HepG2 (cell line): Measurements from ENCODE around the gene PTPN12. TPM values are rescaled to one million over a fixed set of nuclear protein-coding genes. Genes with fewer than 3 reads are reported as not detected.
A peak's percentile ranks its signal among the peaks of the same experiment; 100 is the strongest.

Source experiments
- ARID2 ChIP-seq: sonication (generic); formaldehyde crosslinking; IDR thresholded peaks from 2 replicates; pipeline ENCODE4 v1.8.1; 2022; ENCODE audit warnings: mild to moderate bottlenecking, missing genetic modification reagents, borderline replicate concordance
- GTF2F1 ChIP-seq: fragments of 150-350 bp; IDR thresholded peaks from 2 replicates; pipeline ENCODE4 v1.6.1; 2014; ENCODE audit warnings: low read length
- HNF4G ChIP-seq, 2 experiments: sonication (generic) in 1 of 2; formaldehyde crosslinking in 1 of 2; IDR thresholded peaks; 2 replicates each; pipeline versions ENCODE4 v1.4.0 to v1.6.1; 2011 to 2020; ENCODE audit warnings: borderline replicate concordance in 2 of 2, low read depth in 2 of 2, mild to moderate bottlenecking in 2 of 2, low read length in 1 of 2, missing genetic modification reagents in 1 of 2, moderate library complexity in 1 of 2
- HNRNPLL ChIP-seq: fragments of 200-400 bp; formaldehyde crosslinking; IDR thresholded peaks from 2 replicates; pipeline ENCODE4 v1.6.1; 2017; ENCODE audit warnings: mild to moderate bottlenecking, low read depth, low read length; ENCODE audit not compliant: poor library complexity, severe bottlenecking
- HOXA5 ChIP-seq: sonication (generic); formaldehyde crosslinking; IDR thresholded peaks from 2 replicates; pipeline ENCODE4 v1.4.0; 2020; ENCODE audit warnings: missing genetic modification reagents
- IRX3 ChIP-seq: sonication (generic); formaldehyde crosslinking; IDR thresholded peaks from 2 replicates; pipeline ENCODE4 v1.8.1; 2023; ENCODE audit warnings: mild to moderate bottlenecking, low read depth, missing genetic modification reagents, borderline replicate concordance
- KIAA2018 ChIP-seq: sonication (generic); formaldehyde crosslinking; IDR thresholded peaks from 2 replicates; pipeline ENCODE4 v1.5.0; 2020; ENCODE audit warnings: mild to moderate bottlenecking, missing genetic modification reagents, borderline replicate concordance
- MLXIP ChIP-seq: sonication (generic); formaldehyde crosslinking; IDR thresholded peaks from 2 replicates; pipeline ENCODE4 v1.9.0; 2021; ENCODE audit warnings: missing genetic modification reagents, borderline replicate concordance
- RFXANK ChIP-seq: IDR thresholded peaks from 2 replicates; pipeline ENCODE4 v1.6.1; 2016
- XRCC5 ChIP-seq: fragments of 200-400 bp; formaldehyde crosslinking; optimal IDR thresholded peaks from 2 replicates; pipeline ENCODE3; 2017; ENCODE audit warnings: mild to moderate bottlenecking, low read length
- ZBTB21 ChIP-seq: sonication (generic); formaldehyde crosslinking; IDR thresholded peaks from 2 replicates; pipeline ENCODE4 v1.4.0; 2020; ENCODE audit warnings: missing genetic modification reagents
- ZNF264 ChIP-seq: sonication (generic); formaldehyde crosslinking; IDR thresholded peaks from 2 replicates; pipeline ENCODE4 v1.4.0; 2020; ENCODE audit warnings: missing genetic modification reagents
- ZNF34 ChIP-seq: sonication (generic); formaldehyde crosslinking; IDR thresholded peaks from 2 replicates; pipeline ENCODE4 v1.4.0; 2020; ENCODE audit warnings: mild to moderate bottlenecking, missing genetic modification reagents, borderline replicate concordance
- ZNF362 ChIP-seq: sonication (generic); formaldehyde crosslinking; IDR thresholded peaks from 2 replicates; pipeline ENCODE4 v1.4.0; 2020; ENCODE audit warnings: missing genetic modification reagents, mild to moderate bottlenecking, borderline replicate concordance
- ZNF580 ChIP-seq: IDR thresholded peaks from 2 replicates; pipeline ENCODE4 v1.6.1; 2016; ENCODE audit warnings: low read depth, borderline replicate concordance
- polyA plus RNA-seq, 8 experiments: library from polyadenylated mRNA; depleted of rRNA in 3 of 8; stranded (reverse) in 7 of 8; unstranded in 1 of 8; fragments of >200 nt; fragmentation: Illumina TruSeq in 4 of 8; extraction: Trizol in 4 of 8; gene quantifications; 2 replicates each; pipeline versions ENCODE4 v1.2.1 to v1.2.3, GENCODE V29; 2011 to 2016; ENCODE audit warnings: low read depth in 4 of 8, missing spikeins in 1 of 8, mixed read lengths in 1 of 8; ENCODE audit not compliant: insufficient read depth in 1 of 8
- total RNA-seq, 5 experiments: library from RNA; depleted of rRNA; stranded (reverse); fragments of >200 nt; fragmentation: Illumina TruSeq; extraction: Trizol; gene quantifications; 2 replicates each; pipeline ENCODE4 v1.2.3, GENCODE V29; 2016; ENCODE audit warnings: low read depth in 1 of 5

PTPN12 gene
- total and polyA plus RNA-seq, 2 of the 13 experiments (the other 11 are each of a cell fraction or from before 2014, with no cell fraction given): 22.9 to 56.8 TPM

GRCh38 chr7:77538281-77539212 lies 1.5 kb downstream of the PTPN12 start (continued):
- no peak for TF ChIP-seq KIAA2018
- no peak for TF ChIP-seq GTF2F1
- TF ChIP-seq ZNF34: no peak
- no peak for TF ChIP-seq HNF4G (IDR thresholded peaks at IDR 0.05; ENCODE audit: borderline replicate concordance, low read depth, low read length)
- no peak for TF ChIP-seq HNF4G (CRISPR knock-in tag; IDR thresholded peaks at IDR 0.05; ENCODE audit: borderline replicate concordance, low read depth)
- no peak for TF ChIP-seq IRX3
- TF ChIP-seq RFXANK (CRISPR knock-in tag): no peak
- TF ChIP-seq ZNF264 (CRISPR knock-in tag): no peak
- peak; percentile 61; the same call in 1 of the 2 replicates for TF ChIP-seq ZNF580 (CRISPR knock-in tag)
- TF ChIP-seq HNRNPLL: peak; percentile 95
- TF ChIP-seq HOXA5 (CRISPR knock-in tag): peak; percentile 57; the same call in 1 of the 2 replicates
- no peak for TF ChIP-seq ARID2 (CRISPR knock-in tag)
- TF ChIP-seq ZNF362: no peak
- TF ChIP-seq MLXIP (CRISPR knock-in tag): no peak
- TF ChIP-seq XRCC5: peak; percentile 60
- TF ChIP-seq ZBTB21 (CRISPR knock-in tag): no peak
